T-helper 17 cell (primary cell): ENCODE data around the gene THAP7. TPM values are rescaled to one million over a fixed set of nuclear protein-coding genes. Genes with fewer than 3 reads are reported as not detected.
A peak's percentile ranks its signal among the peaks of the same experiment; 100 is the strongest.

Experiments
- ATAC-seq: fragments of 150-1000 bp; cut with Tn5 transposase; 2 replicates; pipeline ENCODE4 v1.10.0; 2021; ENCODE audit warnings: mild to moderate bottlenecking, moderate library complexity
- DNase-seq, 3 donors: peaks; one replicate each; pipeline versions ENCODE4 v3.0.0 to v3.0.0-alpha.2; 2020 to 2021
- H3K9me3 ChIP-seq: one replicate; pipeline ENCODE4 v1.7.0; 2013; ENCODE audit warnings: low read length, mild to moderate bottlenecking; ENCODE audit not compliant: control insufficient read depth, poor library complexity, severe bottlenecking
- H3K27ac Mint-ChIP-seq: one replicate; pipeline ENCODE4 v1.8.0; 2022; ENCODE audit warnings: mild to moderate bottlenecking, moderate library complexity, mixed read lengths
- H3K27me3 Mint-ChIP-seq: one replicate; pipeline ENCODE4 v1.8.0; 2022; ENCODE audit warnings: mixed read lengths
- H3K36me3 Mint-ChIP-seq: one replicate; pipeline ENCODE4 v1.8.0; 2022; ENCODE audit warnings: low read depth, mixed read lengths
- H3K4me1 Mint-ChIP-seq: one replicate; pipeline ENCODE4 v1.8.0; 2022; ENCODE audit warnings: mild to moderate bottlenecking, mixed read lengths
- H3K4me3 Mint-ChIP-seq: one replicate; pipeline ENCODE4 v1.8.0; 2022; ENCODE audit warnings: mild to moderate bottlenecking, moderate library complexity, mixed read lengths
- total RNA-seq, 4 donors: library from RNA in 2 of 4; stranded (reverse) in 2 of 4; gene quantifications; one replicate each; pipeline ENCODE4 v1.2.3 and lab custom pipeline; 2022 to 2026

Gene THAP7
- total RNA-seq, 2 donors from 2014 or later, result 41.5 to 55.6 TPM

GRCh38 chr22:20990184-20991180 lies 11.4 kb downstream of the THAP7 start:
- Mint-ChIP-seq H3K36me3 (peaks cover 9% of the 10 kb centered on the region), H3K27me3 (no peaks in the 10 kb centered on the region), H3K27ac (peak overlapping the region; percentile 6)

DNA sequence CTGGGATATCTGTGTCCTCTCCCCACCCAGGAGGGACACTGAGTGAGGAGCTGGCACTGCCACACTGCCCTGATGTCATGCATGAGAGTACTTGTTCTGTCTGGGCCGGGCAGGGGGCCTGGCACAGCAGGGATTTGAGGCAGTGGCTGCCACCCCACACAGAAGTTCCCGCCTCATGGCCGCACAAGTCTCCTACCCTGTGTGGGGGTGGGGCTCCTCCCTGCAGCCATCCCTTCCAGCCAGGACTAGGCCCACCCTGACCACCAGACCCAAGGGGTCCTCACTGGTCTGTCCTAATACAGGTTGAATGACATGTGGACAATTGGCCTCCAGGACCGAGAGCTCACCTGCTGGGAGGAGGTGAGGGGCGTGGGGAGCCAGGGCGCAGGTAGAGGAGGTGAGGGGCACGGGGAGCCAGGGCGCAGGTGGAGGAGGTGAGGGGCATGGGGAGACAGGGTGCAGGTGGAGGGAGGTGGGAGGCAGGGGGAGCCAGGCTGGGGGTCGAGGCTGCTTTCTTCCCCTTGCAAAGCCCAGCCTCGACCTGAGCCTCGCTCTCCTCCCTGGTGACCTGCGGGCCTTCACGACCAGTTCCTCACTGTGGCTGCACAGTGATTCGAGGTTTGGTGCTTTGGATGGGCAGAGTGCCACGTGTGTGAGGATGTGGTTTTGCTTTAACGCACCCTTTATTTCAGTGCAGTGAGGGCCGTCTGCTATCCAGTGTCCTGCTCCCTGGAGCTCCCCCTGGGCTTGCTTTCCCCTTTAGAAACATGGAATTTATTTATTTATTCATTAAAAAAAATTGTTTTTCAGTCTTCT lies 12.4 kb downstream of the THAP7 start:
- no peak for DNase-seq
- H3K4me3 Mint-ChIP-seq, result no peak overlapping the region

More at GRCh38 chr22:20990184-20991180, 11.4 kb downstream of the THAP7 start:
- DNase-seq, result no peak
- Mint-ChIP-seq H3K4me1 (peaks cover 10% of the 10 kb centered on the region), H3K4me3 (no peak overlapping the region)
- H3K9me3 ChIP-seq, result no peaks in the 10 kb centered on the region
- ATAC-seq, result no peak

DNA sequence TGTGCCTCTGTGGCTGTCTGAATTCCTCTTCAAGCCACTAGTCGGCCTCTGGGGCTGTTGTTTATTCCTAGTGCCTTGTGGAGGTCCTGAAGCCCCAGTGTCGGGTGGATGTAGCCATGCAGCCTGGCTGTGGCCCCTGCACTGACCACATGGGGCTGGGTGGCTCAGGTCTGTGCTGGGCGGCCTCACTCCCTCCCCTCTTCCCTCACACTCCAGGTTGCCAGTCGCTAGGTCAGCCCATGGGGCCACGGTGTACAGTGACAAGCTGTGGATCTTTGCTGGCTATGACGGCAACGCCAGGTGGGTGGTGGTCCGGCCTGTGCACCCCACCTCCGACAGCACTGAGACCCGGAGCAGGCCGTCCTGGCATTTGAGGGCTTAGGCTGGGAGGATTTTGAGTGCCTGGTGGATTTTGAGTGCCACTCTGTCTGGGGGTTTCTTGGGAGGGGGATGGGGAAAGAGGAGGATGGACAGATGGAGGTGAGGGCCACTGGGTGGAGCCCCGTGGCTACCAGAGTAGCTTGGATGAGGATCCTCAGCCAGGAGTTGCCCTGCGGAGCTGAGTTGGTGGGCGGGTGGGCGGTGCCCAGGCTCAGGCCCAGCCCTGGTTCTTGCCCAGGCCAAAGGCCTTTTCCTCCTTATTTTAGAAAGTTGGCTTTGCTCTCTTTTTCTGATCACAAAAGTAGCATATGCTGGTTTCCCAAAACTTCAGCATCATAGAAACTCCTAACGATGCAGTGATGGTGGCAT lies 13.2 kb downstream of the THAP7 start:
- no peaks in the 10 kb centered on the region for H3K9me3 ChIP-seq
- ATAC-seq, result no peak
- Mint-ChIP-seq H3K27me3 (no peaks in the 10 kb centered on the region), H3K4me1 (peaks cover 15% of the 10 kb centered on the region), H3K36me3 (peaks cover 9% of the 10 kb centered on the region), H3K4me3 (no peak overlapping the region), H3K27ac (no peak overlapping the region)
- no peak for DNase-seq

More for the DNA sequence above, 12.4 kb downstream of the THAP7 start:
- H3K9me3 ChIP-seq, result no peaks in the 10 kb centered on the region
- H3K27me3 Mint-ChIP-seq, result no peaks in the 10 kb centered on the region
- no peak overlapping the region for H3K27ac Mint-ChIP-seq
- H3K36me3 Mint-ChIP-seq, result peaks cover 9% of the 10 kb centered on the region
- ATAC-seq, result no peak
- peaks cover 10% of the 10 kb centered on the region for H3K4me1 Mint-ChIP-seq

DNA sequence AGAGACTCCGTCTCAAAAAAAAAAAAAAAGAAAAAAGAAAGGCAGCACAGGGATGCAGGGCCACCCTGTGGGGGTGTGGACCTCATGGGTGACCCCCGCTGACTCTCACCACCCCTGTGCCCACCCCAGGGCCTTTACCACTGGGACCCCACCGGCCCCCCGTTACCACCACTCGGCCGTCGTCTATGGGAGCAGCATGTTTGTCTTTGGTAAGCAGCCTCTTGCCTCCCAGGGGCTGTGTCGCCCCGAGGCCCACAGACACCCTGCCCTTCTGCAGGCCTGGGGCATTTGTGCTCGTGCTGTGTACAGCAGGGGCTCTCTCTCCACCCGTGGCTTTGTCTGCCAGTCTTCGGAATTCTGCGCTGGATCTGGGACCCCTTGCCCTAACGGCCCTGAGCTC lies 14.5 kb downstream of the THAP7 start:
- H3K4me1 Mint-ChIP-seq, result peaks cover 21% of the 10 kb centered on the region
- no peak overlapping the region for H3K4me3 Mint-ChIP-seq
- DNase-seq, result no peak
- H3K27ac Mint-ChIP-seq, result peak overlapping the region; percentile 86
- H3K9me3 ChIP-seq, result no peaks in the 10 kb centered on the region
- H3K36me3 Mint-ChIP-seq, result peaks cover 11% of the 10 kb centered on the region
- no peak for ATAC-seq
- no peaks in the 10 kb centered on the region for H3K27me3 Mint-ChIP-seq

- H3K27ac Mint-ChIP-seq, result peak overlapping the region; percentile 86
- no peak for DNase-seq
- H3K36me3 Mint-ChIP-seq, result peaks cover 11% of the 10 kb centered on the region
- no peaks in the 10 kb centered on the region for H3K27me3 Mint-ChIP-seq
- H3K4me1 Mint-ChIP-seq, result peaks cover 24% of the 10 kb centered on the region
- H3K9me3 ChIP-seq, result no peaks in the 10 kb centered on the region
- no peak overlapping the region for H3K4me3 Mint-ChIP-seq
- ATAC-seq, result no peak
Measured at GRCh38 chr22:20986365-20986764, 15.6 kb downstream of the THAP7 start.

DNA sequence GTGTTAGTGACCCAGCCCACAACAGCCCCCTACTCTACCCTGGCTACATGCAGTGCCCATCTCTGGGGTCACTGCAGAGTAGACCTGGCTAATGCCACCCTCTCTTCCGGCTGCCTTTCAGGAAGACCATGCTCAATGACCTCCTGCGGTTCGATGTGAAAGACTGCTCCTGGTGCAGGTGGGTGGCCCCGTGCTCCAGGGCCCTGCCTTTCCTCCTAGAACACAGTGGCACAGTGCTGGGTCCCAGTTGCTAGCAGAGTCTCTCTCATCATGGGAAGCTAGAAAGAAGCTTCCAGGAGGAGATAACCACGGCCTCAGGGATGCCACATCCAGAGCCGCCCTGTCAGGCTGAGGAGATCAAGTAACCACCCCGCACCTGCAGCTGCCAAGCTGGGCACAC lies 16.2 kb downstream of the THAP7 start:
- no peaks in the 10 kb centered on the region for H3K27me3 Mint-ChIP-seq
- H3K4me3 Mint-ChIP-seq, result no peak overlapping the region
- no peaks in the 10 kb centered on the region for H3K9me3 ChIP-seq

DNA sequence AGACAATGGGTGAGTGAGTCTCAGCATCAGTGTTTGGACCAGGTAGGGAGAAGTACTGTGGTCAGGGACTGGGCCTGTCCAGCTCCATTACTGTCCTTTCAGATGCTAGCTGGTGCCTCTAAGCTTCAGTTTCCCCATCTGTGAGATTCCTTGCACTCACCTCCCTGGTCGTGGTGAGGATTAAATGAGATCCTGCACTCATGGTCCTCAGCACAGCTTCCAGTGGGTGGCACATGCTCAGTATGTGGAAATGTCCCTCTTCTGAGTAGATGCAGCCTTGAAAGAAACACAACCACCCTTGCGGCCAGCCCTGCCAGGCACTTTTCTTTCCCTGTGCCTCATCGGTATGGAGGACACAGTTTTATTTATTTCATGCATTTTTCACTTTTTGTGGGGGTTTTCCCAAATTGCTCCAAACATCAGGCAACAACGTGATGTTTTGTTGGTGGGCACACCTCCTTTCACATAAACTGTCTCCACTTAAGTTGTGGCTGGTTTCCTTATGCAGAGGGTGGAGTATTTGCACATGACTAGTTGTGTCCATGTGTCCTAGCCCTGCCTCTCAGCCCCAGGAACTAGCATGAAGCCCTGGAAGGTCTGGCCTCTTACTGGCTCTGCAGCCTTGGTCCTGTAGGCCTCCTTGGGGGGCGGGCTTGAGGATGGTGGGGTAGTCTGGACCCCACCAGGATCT lies 18.7 kb downstream of the THAP7 start:
- no peaks in the 10 kb centered on the region for H3K27me3 Mint-ChIP-seq
- no peak for ATAC-seq
- H3K27ac Mint-ChIP-seq, result peak overlapping the region; percentile 93
- H3K4me1 Mint-ChIP-seq, result peaks cover 40% of the 10 kb centered on the region
- H3K36me3 Mint-ChIP-seq, result peaks cover 11% of the 10 kb centered on the region
- H3K9me3 ChIP-seq, result no peaks in the 10 kb centered on the region
- DNase-seq, result no peak
- H3K4me3 Mint-ChIP-seq, result peak overlapping the region; percentile 98

More for the DNA sequence above, 16.2 kb downstream of the THAP7 start:
- peak overlapping the region; percentile 86 for H3K27ac Mint-ChIP-seq
- DNase-seq, result no peak
- ATAC-seq, result no peak
- peaks cover 11% of the 10 kb centered on the region for H3K36me3 Mint-ChIP-seq
- peaks cover 29% of the 10 kb centered on the region for H3K4me1 Mint-ChIP-seq

DNA sequence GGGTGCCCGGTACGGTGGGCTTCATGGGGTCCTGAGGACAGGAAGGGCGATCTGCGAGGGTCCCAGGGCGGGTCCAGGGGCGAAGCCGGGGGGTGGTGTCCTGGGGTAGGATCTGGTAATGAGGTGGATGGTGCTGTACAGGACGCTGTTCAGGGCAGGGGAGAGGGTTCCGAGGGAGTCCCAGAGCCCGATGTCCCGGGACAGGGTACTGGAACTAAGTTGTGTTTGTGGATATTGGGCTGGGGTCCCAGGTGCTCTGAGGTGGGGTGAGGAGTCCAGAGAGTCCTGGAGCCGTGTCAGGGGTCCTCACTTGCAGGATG lies 19.4 kb downstream of the THAP7 start:
- H3K27ac Mint-ChIP-seq, result peak overlapping the region; percentile 93
- H3K9me3 ChIP-seq, result no peaks in the 10 kb centered on the region
- H3K36me3 Mint-ChIP-seq, result peaks cover 7% of the 10 kb centered on the region
- DNase-seq (no peak), ATAC-seq (no peak)
- H3K4me1 Mint-ChIP-seq, result peaks cover 38% of the 10 kb centered on the region
- H3K4me3 Mint-ChIP-seq, result peak overlapping the region; percentile 98
- H3K27me3 Mint-ChIP-seq, result no peaks in the 10 kb centered on the region

- Mint-ChIP-seq H3K27ac (peak within 1 kb of the TSS; percentile 93), H3K27me3 (no peaks in the 10 kb centered on the region), H3K36me3 (peaks cover 7% of the 10 kb centered on the region), H3K4me3 (peak within 1 kb of the TSS; percentile 98), H3K4me1 (peaks cover 38% of the 10 kb centered on the region)
- DNase-seq (peak; percentile 43 to 50 (median 47)), ATAC-seq (peak; percentile 82)
- H3K9me3 ChIP-seq, result no peaks in the 10 kb centered on the region
Measured at GRCh38 chr22:20981787-20982562, 19.9 kb downstream of the THAP7 start, which contains the start of gene LZTR1. TSS of gene LZTR1 (plus strand) at chr22:20982297. CDS start at chr22:20982372, 75 bp downstream.

- H3K4me1 Mint-ChIP-seq, result peaks cover 33% of the 10 kb centered on the region
- no peak for ATAC-seq
- peaks cover 2% of the 10 kb centered on the region for H3K36me3 Mint-ChIP-seq
- H3K27ac Mint-ChIP-seq, result peak overlapping the region; percentile 93
- no peaks in the 10 kb centered on the region for H3K9me3 ChIP-seq
- peak overlapping the region; percentile 98 for H3K4me3 Mint-ChIP-seq
- H3K27me3 Mint-ChIP-seq, result no peaks in the 10 kb centered on the region
- DNase-seq, result no peak
Measured at GRCh38 chr22:20980938-20981722, 20.8 kb downstream of the THAP7 start.

- peak overlapping the region; percentile 93 for H3K27ac Mint-ChIP-seq
- peaks cover 36% of the 10 kb centered on the region for H3K4me1 Mint-ChIP-seq
- peak overlapping the region; percentile 45 for H3K4me3 Mint-ChIP-seq
- H3K36me3 Mint-ChIP-seq, result peaks cover 4% of the 10 kb centered on the region
- DNase-seq (no peak), ATAC-seq (no peak)
- H3K27me3 Mint-ChIP-seq, result no peaks in the 10 kb centered on the region
- no peaks in the 10 kb centered on the region for H3K9me3 ChIP-seq
Measured at GRCh38 chr22:20980523-20980922, 21.4 kb downstream of the THAP7 start.
